Kidney epithelial cell (primary cell): ENCODE measurements around the gene GJB2. TPM values are rescaled to one million over a fixed set of nuclear protein-coding genes. Genes with fewer than 3 reads are reported as not detected.

Experiments
- DNase-seq: peaks from one replicate; pipeline ENCODE4 v3.0.0-alpha.2; 2010; ENCODE audit warnings: low read depth
- H3K27me3 ChIP-seq: 2 replicates; pipeline ENCODE4 v1.6.0; 2011; ENCODE audit warnings: low read length; ENCODE audit not compliant: control insufficient read depth, insufficient read depth
- H3K36me3 ChIP-seq: 2 replicates; pipeline ENCODE4 v1.5.1; 2011; ENCODE audit warnings: low read length; ENCODE audit not compliant: control insufficient read depth, insufficient read depth
- H3K4me3 ChIP-seq: 2 replicates; pipeline ENCODE4 v1.5.1; 2011; ENCODE audit warnings: low read depth, mild to moderate bottlenecking, control low read depth, low read length
- CTCF ChIP-seq: IDR thresholded peaks from 2 replicates; pipeline ENCODE4 v1.5.1; 2011; ENCODE audit warnings: mild to moderate bottlenecking, moderate library complexity, low read length, control low read depth, inconsistent platforms; ENCODE audit not compliant: insufficient read depth, poor library complexity, severe bottlenecking
- total RNA-seq: library from RNA; depleted of rRNA; stranded (reverse); fragments of >200 nt; gene quantifications from 2 replicates; pipeline ENCODE4 v1.2.3, GENCODE V29; 2015

Gene GJB2
- total RNA-seq, 1 donor from 2014 or later: 8.6 TPM

GRCh38 chr13:20197361-20197834 lies 4.7 kb upstream of the GJB2 start:
- peaks cover 16% of the 10 kb centered on the region for H3K27me3 ChIP-seq
- peak; percentile 86 for TF ChIP-seq CTCF
- DNase-seq: no peak
- H3K36me3 ChIP-seq: no peaks in the 10 kb centered on the region
- H3K4me3 ChIP-seq: no peak overlapping the region

- no peak for DNase-seq
- TF ChIP-seq CTCF: no peak
- H3K4me3 ChIP-seq: no peak overlapping the region
- H3K27me3 ChIP-seq: peaks cover 16% of the 10 kb centered on the region
- no peaks in the 10 kb centered on the region for H3K36me3 ChIP-seq
These were observed 3.1 kb upstream of the GJB2 start for GRCh38 chr13:20195801-20196200.

- no peaks in the 10 kb centered on the region for H3K36me3 ChIP-seq
- no peak for TF ChIP-seq CTCF
- no peak overlapping the region for H3K4me3 ChIP-seq
- no peak for DNase-seq
- peaks cover 16% of the 10 kb centered on the region for H3K27me3 ChIP-seq
These were observed 1.3 kb upstream of the GJB2 start for GRCh38 chr13:20193907-20194631.

GRCh38 chr13:20193162-20193906 lies 596 bp upstream of the GJB2 start:
- DNase-seq: no peak
- no peak for TF ChIP-seq CTCF
- Histone ChIP-seq H3K36me3 (no peaks in the 10 kb centered on the region), H3K27me3 (peaks cover 16% of the 10 kb centered on the region), H3K4me3 (peak overlapping the region; percentile 37)

GRCh38 chr13:20192158-20192835 lies 441 bp downstream of the GJB2 start:
- no peak for TF ChIP-seq CTCF
- peaks cover 16% of the 10 kb centered on the region for H3K27me3 ChIP-seq
- peak overlapping the region; percentile 37 for H3K4me3 ChIP-seq
- no peak for DNase-seq
- H3K36me3 ChIP-seq: no peaks in the 10 kb centered on the region
